Prostate gland (tissue), 2 donors: ENCODE results near the gene IDH3B. TPM values are rescaled to one million over a fixed set of nuclear protein-coding genes. Genes with fewer than 3 reads are reported as not detected.

Source experiments
- DNase-seq: peaks from one replicate; pipeline ENCODE4 v3.0.0-alpha.2; 2019; ENCODE audit warnings: low spot score
- H3K27ac ChIP-seq, 2 donors: fragments of 200-600 bp; sonication (generic); 2 replicates each; pipeline ENCODE4 v1.5.1; 2017 to 2019
- H3K27me3 ChIP-seq: fragments of 200-600 bp; sonication (generic); replicated peaks from 2 replicates; pipeline ENCODE4 v1.5.1; 2019; ENCODE audit not compliant: insufficient read depth
- H3K36me3 ChIP-seq, 2 donors: fragments of 200-600 bp; sonication (generic); 1 replicate in 1 of 2; 2 replicates in 1 of 2; pipeline versions ENCODE4 v1.5.1 to v1.8.1; 2017 to 2019
- H3K4me1 ChIP-seq: fragments of 200-600 bp; sonication (generic); replicated peaks from 2 replicates; pipeline ENCODE4 v1.5.1; 2019
- H3K4me3 ChIP-seq, 2 donors: fragments of 200-600 bp; sonication (generic); 2 replicates each; pipeline ENCODE4 v1.5.1; 2017 to 2019
- H3K9me3 ChIP-seq: fragments of 200-600 bp; sonication (generic); 2 replicates; pipeline ENCODE4 v1.5.1; 2017
- CTCF ChIP-seq, 4 experiments: fragments of 200-600 bp in 2 of 4; fragments of 450-650 bp in 2 of 4; sonication (generic) in 2 of 4; IDR thresholded peaks; 1 replicate in 3 of 4; 2 replicates in 1 of 4; pipeline ENCODE4 v1.5.1; 2016 to 2019; ENCODE audit warnings: antibody characterized with exemption in 4 of 4, mild to moderate bottlenecking in 2 of 4, moderate library complexity in 2 of 4
- POLR2A ChIP-seq: fragments of 450-650 bp; IDR thresholded peaks from one replicate; pipeline ENCODE4 v1.6.1; 2016; ENCODE audit warnings: antibody characterized with exemption, mild to moderate bottlenecking
- POLR2AphosphoS5 ChIP-seq: sonication (generic); formaldehyde crosslinking; IDR thresholded peaks from one replicate; pipeline ENCODE4 v1.6.1; 2017; ENCODE audit warnings: antibody characterized with exemption
- WGBS: methylation state at CpG from one replicate; pipeline ENCODE4 v1.1.5; 2018; 5-methylcytosine and 5-hydroxymethylcytosine counted together
- intact Hi-C: fragments of 100-400 bp; cut with DNase I; formaldehyde crosslinking; loops from one replicate; pipeline ENCODE4 v1.14.2; 2022
- total RNA-seq, 2 donors: library from RNA; depleted of rRNA; stranded (reverse); fragments of >200 nt; gene quantifications; one replicate each; pipeline ENCODE4 v1.1.0, GENCODE V29; 2016

The IDH3B gene
- total RNA-seq, 2 donors from 2014 or later: 132 to 141 TPM

GRCh38 chr20:2695206-2695983 is 31.4 kb upstream of the IDH3B start:
- H3K36me3 ChIP-seq: no peaks in the 10 kb centered on the region
- H3K4me3 ChIP-seq: no peak overlapping the region
- H3K9me3 ChIP-seq: no peaks in the 10 kb centered on the region
- TF ChIP-seq POLR2A: no peak
- TF ChIP-seq POLR2AphosphoS5: no peak
- no peak for TF ChIP-seq CTCF (IDR thresholded peaks at IDR 0.05)
- no peaks in the 10 kb centered on the region for H3K27me3 ChIP-seq
- no peak for DNase-seq
- peaks cover 7% of the 10 kb centered on the region for H3K4me1 ChIP-seq
- 88% methylated on average over 13 of the region's 13 CpGs for WGBS
- no peak overlapping the region for H3K27ac ChIP-seq
- intact Hi-C loops: loop anchor here (10.0 kb wide), 1 partner anchor 149 kb away; the partner anchor contains the start of genes PCED1A and VPS16

- Histone ChIP-seq H3K4me1 (peaks cover 7% of the 10 kb centered on the region), H3K27me3 (no peaks in the 10 kb centered on the region), H3K9me3 (no peaks in the 10 kb centered on the region), H3K36me3 (no peaks in the 10 kb centered on the region), H3K4me3 (no peak overlapping the region), H3K27ac (no peak overlapping the region)
- no peak for DNase-seq
- 79% methylated on average over 13 of the region's 13 CpGs for WGBS
- intact Hi-C loops: loop anchor here (10.0 kb wide), 1 partner anchor 150 kb away; the partner anchor contains the start of genes PCED1A and VPS16
- TF ChIP-seq POLR2A (no peak), POLR2AphosphoS5 (no peak), CTCF (IDR thresholded peaks at IDR 0.05) (no peak)
Measured at GRCh38 chr20:2694519-2694918, 30.5 kb upstream of the IDH3B start.

GRCh38 chr20:2694008-2694471 is 30.0 kb upstream of the IDH3B start:
- H3K27me3 ChIP-seq: no peaks in the 10 kb centered on the region
- intact Hi-C loops: loop anchor here (10.0 kb wide), 1 partner anchor 151 kb away; the partner anchor contains the start of genes PCED1A and VPS16
- 36% methylated on average over 21 of the region's 23 CpGs for WGBS

GRCh38 chr20:2693286-2694007 is 29.4 kb upstream of the IDH3B start:
- Histone ChIP-seq H3K9me3 (no peaks in the 10 kb centered on the region), H3K36me3 (no peaks in the 10 kb centered on the region), H3K27ac (peak overlapping the region in 1 of 2 donors; percentile 38), H3K27me3 (no peaks in the 10 kb centered on the region), H3K4me1 (peaks cover 7% of the 10 kb centered on the region), H3K4me3 (peak overlapping the region; percentile 51 to 65)
- intact Hi-C loops: loop anchor here (10.0 kb wide), 1 partner anchor 151 kb away; the partner anchor contains the start of genes PCED1A and VPS16
- WGBS: under 1% methylated on average over 23 of the region's 89 CpGs
- DNase-seq: peak; percentile 32
- no peak for TF ChIP-seq POLR2AphosphoS5
- TF ChIP-seq POLR2A: no peak
- no peak for TF ChIP-seq CTCF (IDR thresholded peaks at IDR 0.05)

More at GRCh38 chr20:2694008-2694471, 30.0 kb upstream of the IDH3B start:
- Histone ChIP-seq H3K4me3 (peak overlapping the region; percentile 51 to 65), H3K27ac (no peak overlapping the region), H3K4me1 (peaks cover 7% of the 10 kb centered on the region), H3K9me3 (no peaks in the 10 kb centered on the region), H3K36me3 (no peaks in the 10 kb centered on the region)
- no peak for TF ChIP-seq POLR2A
- TF ChIP-seq CTCF (IDR thresholded peaks at IDR 0.05): no peak
- no peak for TF ChIP-seq POLR2AphosphoS5
- DNase-seq: no peak
